NCI-H1048 (cell line): ENCODE data around the gene B3GAT1.
"Not testable (repeated sequence)": the region's sequence is repeated elsewhere in the genome, so short reads cannot be mapped to it uniquely, and the experiment has no call there.

Source experiments
- DNase-seq: peaks from one replicate; lab custom pipeline; 2025; lab: John Stamatoyannopoulos, UW

Gene B3GAT1, protein sequence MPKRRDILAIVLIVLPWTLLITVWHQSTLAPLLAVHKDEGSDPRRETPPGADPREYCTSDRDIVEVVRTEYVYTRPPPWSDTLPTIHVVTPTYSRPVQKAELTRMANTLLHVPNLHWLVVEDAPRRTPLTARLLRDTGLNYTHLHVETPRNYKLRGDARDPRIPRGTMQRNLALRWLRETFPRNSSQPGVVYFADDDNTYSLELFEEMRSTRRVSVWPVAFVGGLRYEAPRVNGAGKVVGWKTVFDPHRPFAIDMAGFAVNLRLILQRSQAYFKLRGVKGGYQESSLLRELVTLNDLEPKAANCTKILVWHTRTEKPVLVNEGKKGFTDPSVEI

DNA sequence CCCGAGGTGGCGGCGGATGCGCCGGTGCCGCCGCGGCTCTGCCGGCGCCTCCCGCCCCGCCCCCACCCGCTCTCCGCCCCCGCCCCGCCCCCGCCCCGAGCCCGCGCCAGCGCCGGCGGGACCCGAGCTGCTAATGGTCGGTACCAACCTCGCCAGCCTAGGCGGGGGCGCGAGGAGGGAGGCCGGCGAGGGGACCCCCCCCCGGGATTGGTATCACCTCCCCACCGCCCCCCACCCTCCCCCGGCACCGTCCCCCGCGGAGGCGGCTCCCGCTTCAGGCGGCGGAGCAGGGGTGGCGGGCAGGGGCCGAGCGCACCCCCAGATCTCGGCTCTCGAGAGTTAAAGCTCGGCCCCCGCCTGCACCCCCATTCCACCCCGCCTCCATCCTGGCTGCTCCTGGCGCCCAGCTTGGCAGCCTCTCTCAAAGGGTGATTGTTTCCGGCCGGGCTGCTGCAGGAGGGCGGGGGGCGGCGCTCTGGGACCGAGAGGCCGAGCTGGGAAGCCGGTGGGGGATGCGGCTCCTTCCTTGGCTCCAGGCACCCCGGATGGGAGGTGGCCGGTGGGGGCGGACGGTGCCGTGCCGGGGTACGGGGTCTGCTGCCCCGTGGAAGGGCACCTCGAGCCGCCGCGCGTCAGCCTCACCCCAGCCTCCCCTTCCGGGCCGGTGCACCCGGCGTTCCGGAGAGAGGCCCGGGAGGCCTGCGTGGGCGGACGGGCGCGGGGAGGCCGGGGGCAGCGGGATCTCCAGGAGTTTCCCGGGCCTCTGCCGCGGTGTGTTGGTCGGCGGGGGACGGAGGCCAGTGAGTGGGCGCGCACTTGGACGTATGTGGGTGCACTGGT, at the start of gene B3GAT1:
TSS of gene B3GAT1 (minus strand) at position 40 of the 840 bp plus-strand sequence. CDS start 24,583 bp downstream, outside the sequence.
- no peak for DNase-seq

DNA sequence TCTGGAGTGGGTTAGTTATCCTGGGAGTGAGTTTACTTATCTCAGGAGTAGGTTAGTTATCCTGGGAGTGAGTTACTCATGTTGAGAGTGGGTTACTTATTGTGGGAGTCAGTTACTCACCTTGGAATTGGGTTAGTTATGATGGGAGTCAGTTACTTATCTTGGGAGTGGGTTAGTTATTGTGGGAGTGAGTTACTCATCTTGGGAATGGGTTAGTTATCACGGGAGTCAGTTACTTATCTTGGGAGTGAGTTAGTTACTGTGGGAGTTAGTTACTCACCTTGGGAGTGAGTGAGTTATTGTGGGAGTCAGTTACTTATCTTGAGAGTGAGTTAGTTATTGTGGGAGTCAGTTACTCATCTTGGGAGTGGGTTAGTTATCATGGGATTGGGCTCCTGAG, 49.6 kb upstream of the B3GAT1 start:
- no peak for DNase-seq

DNA sequence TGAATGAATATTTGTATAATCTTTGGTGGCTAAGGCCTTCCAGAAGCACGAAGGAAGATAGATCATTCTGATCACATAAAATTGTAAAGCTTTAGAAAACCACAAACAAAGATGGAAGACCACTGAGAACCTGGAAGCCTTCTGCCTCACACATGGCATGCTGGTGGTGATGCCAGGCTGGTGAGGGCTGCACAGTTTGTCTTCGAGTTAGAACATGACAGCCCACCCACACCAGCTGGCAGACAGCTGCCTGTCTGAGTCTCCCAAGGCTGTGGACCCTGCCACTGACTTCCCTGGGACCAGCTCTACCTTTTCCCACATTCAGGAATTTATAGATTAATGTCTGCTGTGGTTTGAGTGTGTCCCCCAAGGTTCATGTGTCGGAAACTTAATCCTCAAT, 48.8 kb upstream of the B3GAT1 start:
- no peak for DNase-seq

DNA sequence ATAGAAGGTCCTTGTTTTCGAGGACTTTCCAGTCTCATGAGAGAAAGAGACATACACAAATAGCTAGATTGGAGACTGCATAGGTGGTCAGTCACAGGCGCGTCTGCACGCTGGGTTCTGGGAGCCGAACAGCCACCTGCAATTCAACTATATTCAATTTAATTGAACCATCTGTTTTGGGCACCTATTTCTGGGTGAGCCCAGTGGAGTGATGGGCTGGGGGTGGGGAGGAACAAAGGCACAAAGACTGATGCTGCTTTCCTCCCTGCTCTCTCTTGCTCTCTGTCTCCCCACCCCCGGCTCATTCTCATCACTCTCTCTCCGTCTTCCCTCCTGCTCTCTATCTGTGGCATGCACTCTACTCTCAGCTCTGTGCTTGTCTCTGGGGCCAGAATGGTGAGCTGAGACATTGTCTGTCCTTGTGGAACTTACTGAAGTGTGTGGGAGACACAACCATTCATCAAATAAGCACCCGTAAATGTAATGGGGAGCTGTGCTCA, 48.1 kb upstream of the B3GAT1 start:
- DNase-seq: no peak

GRCh38 chr11:134459246-134460061, 47.4 kb upstream of the B3GAT1 start:
- DNase-seq: no peak

DNA sequence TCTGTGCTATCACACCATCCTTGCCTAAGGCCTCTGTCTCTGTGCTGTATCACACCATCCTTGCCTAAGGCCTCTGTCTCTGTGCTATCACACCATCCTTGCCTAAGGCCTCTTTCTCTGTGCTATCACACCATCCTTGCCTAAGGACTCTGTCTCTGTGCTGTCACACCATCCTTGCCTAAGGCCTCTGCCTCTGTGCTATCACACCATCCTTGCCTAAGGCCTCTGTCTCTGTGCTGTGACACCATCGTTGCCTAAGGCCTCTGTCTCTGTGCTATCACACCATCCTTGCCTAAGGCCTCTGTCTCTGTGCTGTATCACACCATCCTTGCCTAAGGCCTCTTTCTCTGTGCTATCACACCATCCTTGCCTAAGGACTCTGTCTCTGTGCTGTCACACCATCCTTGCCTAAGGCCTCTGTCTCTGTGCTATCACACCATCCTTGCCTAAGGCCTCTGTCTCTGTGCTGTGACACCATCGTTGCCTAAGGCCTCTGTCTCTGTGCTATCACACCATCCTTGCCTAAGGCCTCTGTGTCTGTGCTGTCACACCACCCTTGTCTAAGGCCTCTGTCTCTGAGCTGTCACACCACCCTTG, 45.5 kb upstream of the B3GAT1 start:
- DNase-seq: not testable (repeated sequence)

- no peak for DNase-seq
Measured at GRCh38 chr11:134455516-134455915, 43.5 kb upstream of the B3GAT1 start.

DNA sequence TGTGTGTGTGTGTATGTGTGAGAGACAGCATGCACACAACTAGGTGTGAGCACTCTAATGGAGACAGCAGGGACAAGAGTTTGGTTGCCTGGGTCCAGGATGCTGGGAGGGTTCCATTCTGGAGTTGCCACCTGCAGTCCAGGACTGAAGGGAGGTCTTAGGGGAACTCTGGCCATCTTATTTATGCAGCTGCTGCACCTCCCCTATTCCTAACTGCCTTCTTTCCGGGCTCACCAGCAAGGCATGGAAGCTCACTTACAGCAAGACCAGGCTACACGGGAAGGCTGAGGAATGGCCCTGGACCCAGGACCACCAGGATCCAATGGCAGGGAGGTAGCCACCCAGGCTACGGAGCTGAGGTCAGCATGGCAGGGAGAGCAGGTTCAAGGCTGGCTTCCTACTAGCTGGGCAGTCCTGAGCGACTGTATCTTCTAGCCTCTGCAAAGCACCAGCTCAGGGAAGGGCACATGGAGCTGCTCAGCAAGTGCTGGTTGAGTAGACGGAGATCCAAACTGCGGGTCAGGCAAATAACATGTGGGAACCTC, 42.2 kb upstream of the B3GAT1 start:
- DNase-seq: no peak

DNA sequence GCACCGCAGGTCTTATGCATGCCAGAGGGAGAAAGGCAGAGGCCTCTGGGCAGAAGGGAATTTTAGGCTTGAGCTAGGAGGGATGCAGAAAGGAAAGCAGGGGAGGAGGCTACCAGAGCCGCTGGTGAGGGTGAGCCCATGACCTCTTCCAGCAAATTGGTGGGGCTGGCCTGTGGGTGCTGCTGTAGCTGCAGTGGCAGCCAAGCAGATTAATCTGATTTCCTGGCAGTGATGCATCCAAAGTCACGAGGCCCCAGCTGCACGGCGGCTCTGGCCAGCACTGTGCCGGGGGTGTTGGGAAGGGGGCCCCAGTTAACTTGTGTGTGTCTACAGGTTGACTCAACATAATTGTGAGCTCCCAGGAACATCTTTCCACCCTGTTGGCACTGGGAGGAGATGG, 41.4 kb upstream of the B3GAT1 start:
- no peak for DNase-seq

- no peak for DNase-seq
Measured at GRCh38 chr11:134452838-134453155, 40.8 kb upstream of the B3GAT1 start.

DNA sequence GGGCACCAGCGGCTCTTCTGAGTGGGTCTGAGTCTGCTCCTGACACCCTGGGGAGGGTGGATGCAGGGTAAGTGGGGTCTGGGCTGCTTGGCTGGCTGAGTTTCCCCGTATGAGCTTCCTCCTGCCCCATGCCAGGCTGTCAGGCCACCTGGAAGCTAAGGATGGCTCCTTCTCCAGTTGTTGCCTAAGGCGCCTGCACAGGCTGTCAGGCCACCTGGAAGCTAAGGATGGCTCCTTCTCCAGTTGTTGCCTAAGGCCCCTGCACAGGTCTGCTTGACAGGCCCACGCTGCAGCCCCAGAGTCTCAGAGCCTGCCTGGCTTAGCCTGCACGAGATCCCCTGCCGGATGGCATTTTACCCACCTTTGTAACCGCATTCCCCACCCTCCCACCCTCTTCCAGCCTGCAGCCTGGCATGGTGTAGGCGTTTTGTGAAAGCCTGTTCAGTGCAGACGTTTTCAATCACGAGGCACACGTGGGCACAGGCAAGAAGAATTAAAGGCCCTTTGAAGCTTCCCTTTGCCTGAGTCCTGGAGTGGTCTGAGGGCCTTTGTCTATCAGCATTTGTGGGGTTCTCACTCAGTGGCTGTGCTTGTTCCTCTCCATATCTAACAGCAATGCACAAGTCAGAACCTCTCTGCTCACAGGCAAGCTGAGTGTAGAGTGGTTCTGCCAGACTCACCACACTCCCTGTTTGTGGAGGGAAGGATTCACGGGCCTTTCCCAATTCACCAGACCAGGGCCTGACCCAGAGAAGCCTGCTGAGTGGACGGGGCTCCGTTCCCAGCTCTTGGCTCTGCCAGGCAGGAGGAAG, 40.2 kb upstream of the B3GAT1 start:
- no peak for DNase-seq

- DNase-seq: no peak
Measured at GRCh38 chr11:134450186-134450585, 38.1 kb upstream of the B3GAT1 start.

DNA sequence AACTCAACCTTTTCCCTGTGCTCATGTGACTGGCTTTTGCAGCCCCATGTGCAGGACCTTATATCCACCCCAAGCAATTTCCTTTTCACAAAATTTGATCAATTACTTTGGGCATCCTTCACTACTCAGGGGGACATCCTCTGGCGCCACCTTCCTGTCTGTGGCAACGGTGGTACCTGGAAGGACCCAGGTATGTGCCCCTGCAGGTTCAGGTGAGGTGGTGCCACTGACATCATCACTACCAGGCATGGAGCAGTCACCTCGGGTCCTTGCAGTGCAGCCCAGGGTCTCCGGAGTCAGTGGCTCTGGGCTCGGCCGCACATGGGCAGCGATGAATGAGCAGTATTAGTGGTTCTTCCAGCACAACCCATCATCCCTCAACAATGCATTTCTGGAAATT, 37.7 kb upstream of the B3GAT1 start:
- no peak for DNase-seq

DNA sequence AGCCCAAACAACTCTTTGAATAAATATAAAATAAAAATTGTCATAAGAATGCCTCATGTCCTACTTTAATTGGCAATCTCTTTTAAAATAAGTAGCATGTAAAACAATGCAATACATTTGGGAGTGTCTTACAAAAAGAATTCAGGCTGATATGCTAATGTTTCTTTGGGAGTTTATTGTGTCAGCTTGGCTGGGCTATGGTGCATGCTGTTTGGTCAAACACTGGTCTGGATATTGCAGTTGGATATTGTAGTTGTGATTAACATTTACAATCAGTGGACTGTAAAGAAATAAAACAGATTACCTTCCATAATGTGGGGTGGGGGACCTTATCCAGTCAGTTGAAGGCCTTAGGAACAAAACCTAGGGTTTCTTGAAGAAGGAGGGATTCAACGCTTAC, 37.0 kb upstream of the B3GAT1 start:
- DNase-seq: no peak

DNA sequence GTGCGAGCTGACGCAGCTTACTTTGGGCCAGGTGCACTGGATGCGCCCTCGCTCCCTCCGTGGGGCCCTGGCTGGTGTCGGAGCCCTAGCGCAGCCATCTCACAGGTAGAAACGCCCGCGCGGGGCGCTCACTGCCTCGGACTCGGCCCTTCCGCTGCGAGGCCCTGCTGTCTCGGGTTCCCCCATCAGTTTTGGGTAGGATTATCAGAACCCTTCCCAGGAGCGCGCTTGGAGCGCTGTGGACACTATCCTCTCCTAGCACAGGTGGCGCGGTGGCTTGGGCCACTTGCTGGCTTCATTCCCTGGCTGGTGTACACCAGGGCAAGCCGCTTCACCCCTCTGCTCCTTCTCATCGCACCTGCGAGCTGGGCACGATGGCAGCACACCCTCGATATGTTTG, 35.7 kb upstream of the B3GAT1 start:
- no peak for DNase-seq

DNA sequence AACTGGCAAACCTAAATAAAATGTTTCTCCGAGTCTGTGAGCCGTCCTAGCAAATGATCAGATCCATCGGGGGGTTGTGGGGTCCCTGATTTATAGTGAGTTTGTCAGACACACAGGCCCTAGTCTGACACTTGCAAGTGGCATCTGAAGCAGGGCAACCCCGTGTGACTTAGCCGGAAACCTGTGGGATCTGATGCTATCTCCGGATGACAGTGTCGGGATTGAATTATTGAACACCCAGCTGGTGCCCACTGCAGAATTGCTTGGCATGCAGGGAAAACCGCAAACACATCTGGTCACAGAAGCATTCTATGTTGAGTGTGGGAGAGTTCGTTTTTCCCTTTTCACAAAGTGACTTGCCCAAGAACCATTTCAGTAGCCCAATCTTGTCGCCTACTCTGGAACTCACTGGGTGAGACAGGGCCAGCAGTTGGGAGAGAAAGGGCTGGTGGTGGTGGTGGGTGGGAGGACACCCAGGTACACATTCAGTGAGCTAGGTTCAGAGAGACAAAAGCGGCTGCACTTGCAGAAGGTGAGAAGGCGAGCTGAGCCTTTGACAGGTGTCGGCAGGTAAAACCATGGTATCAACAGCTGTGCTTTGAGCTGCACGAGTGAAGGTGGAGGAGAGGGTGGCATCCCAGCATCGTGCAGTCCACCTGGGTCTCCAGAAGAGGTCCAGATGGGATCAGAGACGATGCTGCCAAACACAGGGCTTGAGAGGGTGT, 33.7 kb upstream of the B3GAT1 start:
- no peak for DNase-seq

DNA sequence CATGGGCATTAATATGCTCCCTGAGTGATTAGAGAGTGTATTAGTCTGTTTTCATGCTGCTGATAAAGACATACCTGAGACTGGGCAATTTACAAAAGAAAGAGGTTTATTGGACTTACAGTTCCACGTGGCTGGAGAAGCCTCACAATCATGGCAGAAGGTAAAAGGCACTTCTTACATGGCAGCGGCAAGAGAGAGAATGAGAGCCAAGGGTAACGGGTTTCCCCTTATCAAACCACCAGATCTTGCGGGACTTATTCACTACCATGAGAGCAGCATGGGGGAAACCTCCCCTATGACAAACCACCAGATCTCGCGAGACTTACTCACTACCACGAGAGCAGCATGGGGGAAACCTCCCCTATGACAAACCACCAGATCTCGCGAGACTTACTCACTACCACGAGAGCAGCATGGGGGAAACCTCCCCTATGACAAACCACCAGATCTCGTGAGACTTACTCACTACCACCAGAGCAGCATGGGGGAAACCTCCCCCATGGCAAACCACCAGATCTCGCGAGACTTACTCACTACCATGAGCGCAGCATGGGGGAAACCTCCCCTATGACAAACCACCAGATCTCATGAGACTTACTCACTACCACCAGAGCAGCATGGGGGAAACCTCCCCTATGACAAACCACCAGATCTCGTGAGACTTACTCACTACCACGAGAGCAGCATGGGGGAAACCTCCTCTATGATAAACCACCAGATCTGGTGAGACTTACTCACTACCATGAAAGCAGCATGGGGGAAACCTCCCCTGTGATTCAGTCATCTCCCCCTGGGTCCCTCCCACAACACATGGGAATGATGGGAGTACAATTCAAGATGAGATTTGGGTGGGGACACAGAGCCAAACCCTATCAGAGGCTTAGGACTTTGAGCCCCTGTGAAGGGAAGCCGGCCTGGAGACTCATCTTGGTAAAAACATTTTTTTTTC, 32.4 kb upstream of the B3GAT1 start:
- DNase-seq: not testable (repeated sequence)

- DNase-seq: no peak
Measured at GRCh38 chr11:134443246-134443645, 31.2 kb upstream of the B3GAT1 start.

- DNase-seq: no peak
Measured at GRCh38 chr11:134442246-134442645, 30.2 kb upstream of the B3GAT1 start.
